IMR-90 (cell line): ENCODE measurements around the gene CLEC16A. TPM values are rescaled to one million over a fixed set of nuclear protein-coding genes. Genes with fewer than 3 reads are reported as not detected.

Experiments
- ATAC-seq: fragments of 200-7000 bp; cut with Tn5 transposase; 2 replicates; pipeline ENCODE4 v1.9.1; 2020; ENCODE audit warnings: low read depth, mild to moderate bottlenecking, moderate library complexity
- BruUV-seq: library from RNA; stranded (reverse); fragments of 400-500 nt; replicated peaks from 2 replicates; lab custom pipeline; 2021; lab: Mats Ljungman, UMichigan
- CTCF ChIA-PET: fragments of 300-600 bp; formaldehyde crosslinking; extraction: SDS; loops from one replicate; lab custom pipeline; 2021; ENCODE audit warnings: antibody characterized with exemption; lab: Yijun Ruan, JAX
- POLR2A ChIA-PET: fragments of 300-600 bp; sonication (Branson Sonifier 250); formaldehyde crosslinking; loops from one replicate; lab custom pipeline; 2022; ENCODE audit warnings: antibody characterized with exemption; ENCODE audit not compliant: unreplicated experiment; lab: Charles Lee
- DNase-seq: peaks from one replicate; pipeline ENCODE4 v3.0.0; 2013
- H2AFZ ChIP-seq: replicated peaks from 2 replicates; pipeline ENCODE3; 2013; ENCODE audit warnings: low read length, mild to moderate bottlenecking; ENCODE audit not compliant: poor library complexity
- H2AK5ac ChIP-seq: 2 replicates; pipeline ENCODE4 v1.6.1; 2013; ENCODE audit warnings: low read depth, low read length, inconsistent platforms
- H2AK9ac ChIP-seq: replicated peaks from 2 replicates; pipeline ENCODE3; 2013; ENCODE audit warnings: mild to moderate bottlenecking, low read depth, low read length, moderate library complexity; ENCODE audit not compliant: poor library complexity
- H2BK120ac ChIP-seq: 2 replicates; pipeline ENCODE4 v1.6.1; 2013; ENCODE audit warnings: low read depth, low read length, inconsistent platforms
- H2BK15ac ChIP-seq: 3 replicates; pipeline ENCODE4 v1.6.1; 2013; ENCODE audit warnings: low read depth, low read length, inconsistent platforms
- H2BK20ac ChIP-seq: 2 replicates; pipeline ENCODE4 v1.6.1; 2013; ENCODE audit warnings: low read depth, mild to moderate bottlenecking, inconsistent platforms, low read length, moderate library complexity
- H2BK5ac ChIP-seq: 2 replicates; pipeline ENCODE4 v1.6.1; 2013; ENCODE audit warnings: mild to moderate bottlenecking, low read depth, low read length, inconsistent platforms; ENCODE audit not compliant: poor library complexity, severe bottlenecking
- H3K14ac ChIP-seq: replicated peaks from 2 replicates; pipeline ENCODE4 v1.6.1; 2013; ENCODE audit warnings: low read depth, low read length, inconsistent platforms
- H3K18ac ChIP-seq: 2 replicates; pipeline ENCODE4 v1.6.1; 2013; ENCODE audit warnings: low read depth, low read length, control low read depth
- H3K23ac ChIP-seq: 2 replicates; pipeline ENCODE4 v1.6.1; 2013; ENCODE audit warnings: low read depth, low read length, inconsistent platforms
- H3K27ac ChIP-seq: 2 replicates; pipeline ENCODE4 v1.5.1; 2013; ENCODE audit warnings: mild to moderate bottlenecking, control low read depth, low read length; ENCODE audit not compliant: insufficient read depth
- H3K27me3 ChIP-seq: 2 replicates; pipeline ENCODE4 v1.6.1; 2013; ENCODE audit warnings: low read length; ENCODE audit not compliant: control insufficient read depth, insufficient read depth
- H3K36me3 ChIP-seq: 2 replicates; pipeline ENCODE4 v1.6.1; 2013; ENCODE audit warnings: low read length, mixed read lengths; ENCODE audit not compliant: control insufficient read depth, insufficient read depth
- H3K4ac ChIP-seq: 2 replicates; pipeline ENCODE4 v1.6.1; 2013; ENCODE audit warnings: low read depth, low read length, inconsistent platforms
- H3K4me1 ChIP-seq: 2 replicates; pipeline ENCODE4 v1.6.1; 2013; ENCODE audit warnings: low read length, mixed read lengths; ENCODE audit not compliant: control insufficient read depth, insufficient read depth
- H3K4me2 ChIP-seq: 2 replicates; pipeline ENCODE4 v1.6.1; 2013; ENCODE audit warnings: low read depth, mild to moderate bottlenecking, control low read depth, low read length, moderate library complexity
- H3K4me3 ChIP-seq: 2 replicates; pipeline ENCODE4 v1.5.1; 2013; ENCODE audit warnings: low read depth, mild to moderate bottlenecking, control low read depth, low read length, moderate library complexity; ENCODE audit not compliant: insufficient read depth
- H3K56ac ChIP-seq: 2 replicates; pipeline ENCODE4 v1.6.1; 2013; ENCODE audit warnings: low read length, inconsistent platforms; ENCODE audit not compliant: insufficient read depth; ENCODE audit errors: extremely low read depth
- H3K79me1 ChIP-seq, 2 experiments: 2 replicates each; pipeline ENCODE4 v1.6.1; 2013; ENCODE audit warnings: low read length in 2 of 2, inconsistent platforms in 1 of 2, low read depth in 1 of 2
- H3K9ac ChIP-seq: 2 replicates; pipeline ENCODE4 v1.6.1; 2013; ENCODE audit warnings: low read depth, low read length, control low read depth
- H3K9me1 ChIP-seq: 2 replicates; pipeline ENCODE4 v1.6.1; 2013; ENCODE audit warnings: low read length, inconsistent platforms; ENCODE audit not compliant: insufficient read depth
- H3K9me3 ChIP-seq: 2 replicates; pipeline ENCODE4 v1.6.1; 2013; ENCODE audit warnings: low read length; ENCODE audit not compliant: control insufficient read depth, insufficient read depth
- H4K20me1 ChIP-seq: 2 replicates; pipeline ENCODE4 v1.6.1; 2013; ENCODE audit warnings: low read length, inconsistent platforms; ENCODE audit not compliant: insufficient read depth
- H4K5ac ChIP-seq: 2 replicates; pipeline ENCODE4 v1.6.1; 2013; ENCODE audit warnings: mild to moderate bottlenecking, low read depth, low read length, control low read depth
- H4K8ac ChIP-seq, 2 experiments: 2 replicates each; pipeline ENCODE4 v1.6.1; 2013; ENCODE audit warnings: low read depth in 2 of 2, low read length in 2 of 2, control low read depth in 1 of 2, inconsistent platforms in 1 of 2
- H4K91ac ChIP-seq: 2 replicates; pipeline ENCODE4 v1.6.1; 2013; ENCODE audit warnings: low read depth, low read length, inconsistent platforms; ENCODE audit not compliant: insufficient read depth
- CHD1 ChIP-seq: IDR thresholded peaks from 2 replicates; pipeline ENCODE4 v1.6.1; 2012; ENCODE audit warnings: low read depth, low read length, improper control_type of control experiment
- MXI1 ChIP-seq: IDR thresholded peaks from 2 replicates; pipeline ENCODE4 v1.6.1; 2012; ENCODE audit warnings: low read depth, mild to moderate bottlenecking, low read length, moderate library complexity, borderline replicate concordance
- dilution Hi-C: fragments of 300-500 bp; cut with HindIII; formaldehyde crosslinking; loops from one replicate; pipeline ENCODE4 v1.14.3; 2018; ENCODE audit warnings: low sequenced_read_pairs; ENCODE audit not compliant: unreplicated experiment
- in situ Hi-C: fragments of 300-500 bp; cut with MboI; formaldehyde crosslinking; loops from 3 replicates; pipeline ENCODE4 v1.14.3; 2019; ENCODE audit warnings: low sequenced_read_pairs, inconsistent platforms, mixed read lengths
- intact Hi-C: fragments of 100-400 bp; cut with micrococcal nuclease; formaldehyde crosslinking; loops from 2 replicates; pipeline ENCODE4 v1.10.0; 2022
- polyA plus RNA-seq, 3 experiments: library from polyadenylated mRNA; depleted of rRNA; stranded (reverse); fragments of >200 nt; gene quantifications; 2 replicates each; pipeline ENCODE4 v1.2.3, GENCODE V29; 2012; ENCODE audit warnings: low replicate concordance in 1 of 3
- total RNA-seq: library from RNA; depleted of rRNA; stranded (reverse); fragments of >200 nt; gene quantifications from 2 replicates; pipeline ENCODE4 v1.2.3, GENCODE V29; 2012

Gene CLEC16A
- total and polyA plus RNA-seq, 2 of the 4 experiments (the other 2 are of a cell fraction): 15.9 to 16.5 TPM

GRCh38 chr16:11108466-11108805 lies 164.1 kb downstream of the CLEC16A start:
- H2AK5ac ChIP-seq: peak overlapping the region; percentile 95
- in situ Hi-C loops: loop anchor here (10.0 kb wide), 1 partner anchor 246 kb away; no protein-coding TSS in a partner anchor

More at GRCh38 chr16:11108466-11108805, 164.1 kb downstream of the CLEC16A start:
- H3K4me3 ChIP-seq: no peak overlapping the region
- no peak for TF ChIP-seq MXI1
- TF ChIP-seq CHD1: no peak
- peak overlapping the region; percentile 95 for H4K91ac ChIP-seq
- peak overlapping the region; percentile 70 for H3K27ac ChIP-seq
- ChIA-PET CTCF (no interaction called here), POLR2A (no interaction called here)
- peak overlapping the region; percentile 77 for H3K4ac ChIP-seq
- intact Hi-C loops: loop anchor here (5.0 kb wide), 2 partner anchors 94 to 249 kb away; no protein-coding TSS in a partner anchor
- H2BK120ac ChIP-seq: peak overlapping the region; percentile 95
- peak overlapping the region; percentile 94 for H2BK20ac ChIP-seq
- no peak overlapping the region for H2AFZ ChIP-seq
- H3K9me3 ChIP-seq: peaks cover 3% of the 10 kb centered on the region
- BruUV-seq: no TSS peak
- peaks cover 0 to 37% of the 10 kb centered on the region in 2 experiments; a peak in 2 of 4 replicates for H3K79me1 ChIP-seq
- ATAC-seq (no peak), DNase-seq (no peak)
- peak overlapping the region; percentile 81 for H2BK5ac ChIP-seq
- peak overlapping the region; percentile 59 for H4K5ac ChIP-seq
- no peak overlapping the region for H3K4me2 ChIP-seq
- H3K27me3 ChIP-seq: no peaks in the 10 kb centered on the region
- H3K23ac ChIP-seq: peak overlapping the region; percentile 76; the same call in 1 of the 2 replicates
- H3K14ac ChIP-seq: peak overlapping the region; percentile 93
- no peaks in the 10 kb centered on the region for H3K36me3 ChIP-seq
- peak overlapping the region; percentile 38 to 83 for H4K8ac ChIP-seq
- peaks cover 53% of the 10 kb centered on the region for H3K4me1 ChIP-seq
- H2BK15ac ChIP-seq: peak overlapping the region; percentile 81; the same call in 2 of the 3 replicates
- no peak overlapping the region for H3K9ac ChIP-seq
- H3K56ac ChIP-seq: peak overlapping the region; percentile 38; the same call in 1 of the 2 replicates
- peak overlapping the region; percentile 89 for H2AK9ac ChIP-seq
- H3K9me1 ChIP-seq: peaks cover 41% of the 10 kb centered on the region
- dilution Hi-C loops: no loop called here
- peak overlapping the region; percentile 87 for H3K18ac ChIP-seq
- H4K20me1 ChIP-seq: no peaks in the 10 kb centered on the region
